Panc1 (cell line): ENCODE results near the gene TRAF7. TPM values are rescaled to one million over a fixed set of nuclear protein-coding genes. Genes with fewer than 3 reads are reported as not detected.

Experiments
- ATAC-seq: fragments of 200-7000 bp; cut with Tn5 transposase; 2 replicates; pipeline ENCODE4 v1.9.1; 2020; ENCODE audit warnings: mild to moderate bottlenecking, moderate library complexity
- BruUV-seq: library from RNA; stranded (reverse); fragments of 400-500 nt; replicated peaks from 2 replicates; lab custom pipeline; 2021; lab: Mats Ljungman, UMichigan
- CTCF ChIA-PET: fragments of 300-600 bp; sonication (Branson Sonifier 250); formaldehyde crosslinking; loops from one replicate; lab custom pipeline; 2022; ENCODE audit warnings: antibody characterized with exemption; lab: Charles Lee
- POLR2A ChIA-PET: fragments of 300-600 bp; sonication (Branson Sonifier 250); formaldehyde crosslinking; loops from one replicate; lab custom pipeline; 2022; ENCODE audit warnings: antibody characterized with exemption; lab: Charles Lee
- DNase-seq: peaks from one replicate; pipeline ENCODE4 v3.0.0-alpha.2; 2010; ENCODE audit warnings: low read depth, low spot score
- H3K27ac ChIP-seq: 2 replicates; pipeline ENCODE4 v1.5.1; 2011; ENCODE audit warnings: mild to moderate bottlenecking, low read length, inconsistent platforms
- H3K27me3 ChIP-seq: fragments of 200-500 bp; sonication (Bioruptor generic); 2 replicates; pipeline ENCODE4 v1.6.0; 2014; ENCODE audit warnings: low read length, inconsistent platforms; ENCODE audit not compliant: control insufficient read depth, insufficient read depth
- H3K36me3 ChIP-seq: fragments of 200-500 bp; sonication (Bioruptor generic); 2 replicates; pipeline ENCODE4 v1.5.1; 2014; ENCODE audit warnings: inconsistent platforms, mild to moderate bottlenecking, low read length, moderate library complexity; ENCODE audit not compliant: control insufficient read depth, insufficient read depth
- H3K4me1 ChIP-seq: 2 replicates; pipeline ENCODE4 v1.5.1; 2011; ENCODE audit warnings: inconsistent platforms, mild to moderate bottlenecking, low read length, moderate library complexity; ENCODE audit not compliant: control insufficient read depth, insufficient read depth
- H3K4me3 ChIP-seq, 2 experiments: 2 replicates each; pipeline ENCODE4 v1.5.1; 2011 to 2012; ENCODE audit warnings: low read depth in 2 of 2, low read length in 2 of 2, mild to moderate bottlenecking in 2 of 2, inconsistent platforms in 1 of 2, moderate library complexity in 1 of 2
- H3K9me3 ChIP-seq: fragments of 200-500 bp; sonication (Bioruptor generic); 2 replicates; pipeline ENCODE4 v1.5.1; 2014; ENCODE audit warnings: low read depth, mild to moderate bottlenecking, inconsistent platforms, low read length, moderate library complexity; ENCODE audit not compliant: control insufficient read depth, insufficient read depth
- POLR2AphosphoS5 ChIP-seq: IDR thresholded peaks from 2 replicates; pipeline ENCODE4 v1.6.1; 2012; ENCODE audit warnings: mild to moderate bottlenecking, low read depth, low read length, moderate library complexity
- SIN3A ChIP-seq: IDR thresholded peaks from 2 replicates; pipeline ENCODE4 v1.6.1; 2012; ENCODE audit warnings: low read depth, mild to moderate bottlenecking, low read length, moderate library complexity, borderline replicate concordance; ENCODE audit not compliant: insufficient read depth
- TCF7L2 ChIP-seq: IDR thresholded peaks from 2 replicates; pipeline ENCODE4 v1.6.1; 2011; ENCODE audit warnings: mild to moderate bottlenecking, low read depth, low read length, inconsistent platforms
- in situ Hi-C: cut with HindIII; loops from 2 replicates; pipeline ENCODE4 v1.10.0; 2016; ENCODE audit warnings: low sequenced_read_pairs, low pct_unique_long_range_greater_than_20kb
- intact Hi-C: fragments of 100-400 bp; cut with micrococcal nuclease; formaldehyde crosslinking; loops from one replicate; pipeline ENCODE4 v1.10.0; 2022; ENCODE audit not compliant: unreplicated experiment
- total RNA-seq: library from RNA; stranded (reverse); gene quantifications from one replicate; pipeline ENCODE4 v1.2.1, GENCODE V29; 2021; ENCODE audit not compliant: unreplicated experiment
- TF ChIP-seq, protein P1 (sequence below), 2 experiments: IDR thresholded peaks; 2 replicates each; pipeline ENCODE4 v1.6.1; 2011 to 2012; ENCODE audit warnings: low read depth in 2 of 2, control low read depth in 1 of 2, low read length in 1 of 2, mild to moderate bottlenecking in 1 of 2, moderate library complexity in 1 of 2; ENCODE audit not compliant: insufficient read depth in 1 of 2
- TF ChIP-seq, protein P2 (sequence below): fragments of 450-650 bp; IDR thresholded peaks from 2 replicates; pipeline ENCODE4 v1.5.1; 2017; ENCODE audit warnings: mild to moderate bottlenecking

TRAF7 gene
- total RNA-seq, 1 experiment from 2014 or later = 108 TPM

DNA sequence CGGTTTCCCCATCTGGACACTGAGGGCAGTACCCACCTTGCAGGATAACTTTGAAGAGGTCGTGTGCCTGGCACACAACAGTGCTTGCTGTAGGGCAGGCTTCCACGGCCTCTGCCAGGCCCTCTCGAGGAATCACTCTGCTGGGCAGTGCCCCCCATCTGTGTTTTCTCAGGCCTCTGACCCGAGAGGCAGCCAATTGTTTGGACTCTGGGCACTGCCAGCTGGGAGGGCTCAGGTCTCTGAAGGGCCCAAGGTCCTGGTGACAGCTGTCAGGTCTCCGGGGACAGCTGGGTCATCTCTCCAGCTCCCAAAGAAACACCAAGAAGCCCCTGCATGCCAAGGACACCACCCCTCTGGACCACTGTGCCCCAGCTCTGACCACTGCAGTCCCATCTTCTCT, 8.2 kb upstream of the TRAF7 start:
- Histone ChIP-seq H3K27ac (peak overlapping the region; percentile 85), H3K27me3 (no peaks in the 10 kb centered on the region), H3K4me3 (no peak overlapping the region), H3K9me3 (no peaks in the 10 kb centered on the region), H3K4me1 (peaks cover 45% of the 10 kb centered on the region), H3K36me3 (no peaks in the 10 kb centered on the region)
- TF ChIP-seq, protein P1, sequence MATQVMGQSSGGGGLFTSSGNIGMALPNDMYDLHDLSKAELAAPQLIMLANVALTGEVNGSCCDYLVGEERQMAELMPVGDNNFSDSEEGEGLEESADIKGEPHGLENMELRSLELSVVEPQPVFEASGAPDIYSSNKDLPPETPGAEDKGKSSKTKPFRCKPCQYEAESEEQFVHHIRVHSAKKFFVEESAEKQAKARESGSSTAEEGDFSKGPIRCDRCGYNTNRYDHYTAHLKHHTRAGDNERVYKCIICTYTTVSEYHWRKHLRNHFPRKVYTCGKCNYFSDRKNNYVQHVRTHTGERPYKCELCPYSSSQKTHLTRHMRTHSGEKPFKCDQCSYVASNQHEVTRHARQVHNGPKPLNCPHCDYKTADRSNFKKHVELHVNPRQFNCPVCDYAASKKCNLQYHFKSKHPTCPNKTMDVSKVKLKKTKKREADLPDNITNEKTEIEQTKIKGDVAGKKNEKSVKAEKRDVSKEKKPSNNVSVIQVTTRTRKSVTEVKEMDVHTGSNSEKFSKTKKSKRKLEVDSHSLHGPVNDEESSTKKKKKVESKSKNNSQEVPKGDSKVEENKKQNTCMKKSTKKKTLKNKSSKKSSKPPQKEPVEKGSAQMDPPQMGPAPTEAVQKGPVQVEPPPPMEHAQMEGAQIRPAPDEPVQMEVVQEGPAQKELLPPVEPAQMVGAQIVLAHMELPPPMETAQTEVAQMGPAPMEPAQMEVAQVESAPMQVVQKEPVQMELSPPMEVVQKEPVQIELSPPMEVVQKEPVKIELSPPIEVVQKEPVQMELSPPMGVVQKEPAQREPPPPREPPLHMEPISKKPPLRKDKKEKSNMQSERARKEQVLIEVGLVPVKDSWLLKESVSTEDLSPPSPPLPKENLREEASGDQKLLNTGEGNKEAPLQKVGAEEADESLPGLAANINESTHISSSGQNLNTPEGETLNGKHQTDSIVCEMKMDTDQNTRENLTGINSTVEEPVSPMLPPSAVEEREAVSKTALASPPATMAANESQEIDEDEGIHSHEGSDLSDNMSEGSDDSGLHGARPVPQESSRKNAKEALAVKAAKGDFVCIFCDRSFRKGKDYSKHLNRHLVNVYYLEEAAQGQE (IDR thresholded peaks at IDR 0.05; ENCODE audit: insufficient read depth in 1 of 2, low read depth in 2 of 2, low read length in 1 of 2) = no peak
- TF ChIP-seq, protein P2, sequence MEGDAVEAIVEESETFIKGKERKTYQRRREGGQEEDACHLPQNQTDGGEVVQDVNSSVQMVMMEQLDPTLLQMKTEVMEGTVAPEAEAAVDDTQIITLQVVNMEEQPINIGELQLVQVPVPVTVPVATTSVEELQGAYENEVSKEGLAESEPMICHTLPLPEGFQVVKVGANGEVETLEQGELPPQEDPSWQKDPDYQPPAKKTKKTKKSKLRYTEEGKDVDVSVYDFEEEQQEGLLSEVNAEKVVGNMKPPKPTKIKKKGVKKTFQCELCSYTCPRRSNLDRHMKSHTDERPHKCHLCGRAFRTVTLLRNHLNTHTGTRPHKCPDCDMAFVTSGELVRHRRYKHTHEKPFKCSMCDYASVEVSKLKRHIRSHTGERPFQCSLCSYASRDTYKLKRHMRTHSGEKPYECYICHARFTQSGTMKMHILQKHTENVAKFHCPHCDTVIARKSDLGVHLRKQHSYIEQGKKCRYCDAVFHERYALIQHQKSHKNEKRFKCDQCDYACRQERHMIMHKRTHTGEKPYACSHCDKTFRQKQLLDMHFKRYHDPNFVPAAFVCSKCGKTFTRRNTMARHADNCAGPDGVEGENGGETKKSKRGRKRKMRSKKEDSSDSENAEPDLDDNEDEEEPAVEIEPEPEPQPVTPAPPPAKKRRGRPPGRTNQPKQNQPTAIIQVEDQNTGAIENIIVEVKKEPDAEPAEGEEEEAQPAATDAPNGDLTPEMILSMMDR = no peak
- TF ChIP-seq POLR2AphosphoS5 = no peak
- TF ChIP-seq TCF7L2 = no peak
- intact Hi-C loops = loop anchor here (10.0 kb wide), 1 partner anchor 123 kb away; the partner anchor contains the start of gene NHERF2
- DNase-seq (no peak), ATAC-seq (no peak)
- ChIA-PET POLR2A (no interaction called here), CTCF (no interaction called here)
- BruUV-seq = no TSS peak
- in situ Hi-C loops = no loop called here

DNA sequence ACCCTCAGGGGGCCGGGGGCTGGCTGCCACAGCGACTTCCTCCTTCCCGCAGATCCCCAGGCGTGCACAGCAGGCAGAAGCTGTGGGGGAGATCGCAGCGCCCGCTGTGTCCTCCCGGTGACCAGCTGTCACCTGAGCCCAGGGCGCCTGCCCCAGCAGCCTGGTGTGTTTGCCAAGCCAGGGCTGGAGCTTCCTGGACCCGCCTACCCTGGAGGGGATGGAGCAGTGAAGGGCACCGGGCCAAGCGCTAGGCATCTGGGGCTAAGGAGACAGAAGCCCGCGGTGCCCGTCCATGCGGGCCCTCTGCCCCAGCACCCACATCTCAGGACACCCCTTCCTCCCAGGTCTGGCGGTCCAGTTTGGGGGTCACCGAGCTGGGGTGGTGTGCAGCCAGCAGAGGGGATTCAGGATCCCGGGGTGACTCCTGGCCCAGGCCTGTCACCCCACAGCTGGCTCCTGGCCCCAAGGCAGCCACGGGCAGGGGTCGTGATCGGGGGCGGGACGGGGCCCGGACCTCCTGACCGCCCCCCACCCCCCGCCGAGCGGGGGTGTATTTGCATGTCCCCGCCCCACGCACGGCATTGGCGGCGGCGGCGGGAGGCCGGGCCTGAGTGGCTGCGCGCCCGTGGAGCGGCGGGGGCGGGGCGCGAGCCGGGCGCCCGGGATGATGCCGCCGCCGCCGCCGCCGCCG, 7.5 kb upstream of the TRAF7 start, which contains the start of gene RAB26:
Gene RAB26, plus strand, starts transcription at position 645 of the 691 bp plus-strand sequence. CDS start 159 bp downstream, outside the sequence.
- peak; percentile 59 for ATAC-seq
- ChIA-PET POLR2A (no interaction called here), CTCF (interaction anchor here (0.6 kb wide), 1 partner anchor 165 kb away, joined by 3 read pairs; no protein-coding TSS in a partner anchor)
- DNase-seq = no peak
- H3K9me3 ChIP-seq = no peaks in the 10 kb centered on the region
- in situ Hi-C loops (no loop called here), intact Hi-C loops (loop anchor here (10.0 kb wide), 1 partner anchor 123 kb away; the partner anchor contains the start of gene NHERF2)
- H3K27ac ChIP-seq = peak within 1 kb of the TSS; percentile 100
- no peaks in the 10 kb centered on the region for H3K27me3 ChIP-seq
- H3K4me1 ChIP-seq = peaks cover 50% of the 10 kb centered on the region
- peak within 1 kb of the TSS; percentile 59 to 67 for H3K4me3 ChIP-seq
- no TSS peak for BruUV-seq
- TF ChIP-seq, protein P1 (IDR thresholded peaks at IDR 0.05; ENCODE audit: insufficient read depth in 1 of 2, low read depth in 2 of 2, low read length in 1 of 2) = no peak
- TF ChIP-seq, protein P2 = no peak
- TF ChIP-seq POLR2AphosphoS5 (peak; percentile 41; the same call in 1 of the 2 replicates), TCF7L2 (no peak), SIN3A (peak; percentile 27; the same call in 1 of the 2 replicates)
- no peaks in the 10 kb centered on the region; the same call in 1 of the 2 replicates for H3K36me3 ChIP-seq
